HG02840 (cell line): ENCODE results near the gene HOXB1.

Experiments
- ATAC-seq: cut with Tn5 transposase; IDR thresholded peaks from one replicate; pipeline ENCODE4 v1.9.1; 2021; ENCODE audit warnings: mild to moderate bottlenecking, moderate library complexity, moderate number of reproducible peaks; ENCODE audit not compliant: unreplicated experiment, low FRiP score

HOXB1 gene

DNA sequence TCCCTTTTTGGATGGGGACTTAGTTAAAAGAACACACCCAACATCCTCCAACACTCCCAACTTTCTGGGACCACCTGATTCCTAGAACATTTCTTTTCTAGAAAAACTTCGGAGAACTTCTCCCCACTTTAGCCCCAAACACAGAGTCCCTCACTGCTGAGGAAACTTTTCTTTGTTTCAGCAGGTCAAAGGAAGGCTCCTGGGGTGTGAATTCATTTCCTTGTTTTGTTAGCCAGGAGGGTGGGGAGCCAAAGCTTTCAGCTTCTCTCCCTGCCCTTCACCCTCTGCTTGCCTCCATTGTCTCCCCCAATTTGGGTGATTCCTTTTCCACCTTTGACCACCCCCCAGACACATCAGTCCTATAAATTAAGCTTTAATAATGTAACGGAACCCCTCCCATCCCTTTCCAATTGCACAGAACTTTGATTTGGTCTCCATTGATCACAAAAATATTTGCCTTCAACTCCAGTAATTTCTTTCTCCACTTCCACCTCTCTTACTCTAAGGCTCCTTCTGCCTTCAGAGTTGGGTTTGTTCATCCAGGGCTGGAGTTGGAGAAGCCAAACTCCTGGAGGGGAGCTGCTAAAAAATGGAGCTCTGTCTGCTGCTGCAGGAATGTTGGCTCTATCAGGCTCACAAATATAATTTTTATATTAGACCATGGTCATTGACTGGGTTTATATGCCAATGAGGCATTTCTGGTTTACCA, 37.0 kb upstream of the HOXB1 start:
- ATAC-seq: no peak

DNA sequence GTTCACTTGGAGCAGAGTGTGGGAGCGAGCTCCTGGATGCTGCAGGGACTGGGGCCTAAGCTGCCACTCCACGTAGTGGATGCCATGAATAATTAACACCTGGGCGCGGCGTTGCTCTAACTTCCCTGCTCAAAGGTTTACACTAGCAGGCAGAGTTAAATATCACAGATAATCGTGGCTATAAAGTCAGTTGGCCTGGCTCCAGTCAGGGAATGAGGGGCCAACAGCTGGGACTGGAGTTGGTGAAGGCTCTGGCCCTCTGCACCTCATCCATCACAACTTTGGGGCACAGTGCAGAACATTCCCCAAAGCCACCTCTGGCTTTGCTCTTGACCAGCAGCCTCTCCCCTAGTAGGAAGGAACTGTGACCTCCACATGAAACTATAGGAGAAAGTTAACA, 36.4 kb upstream of the HOXB1 start:
- no peak for ATAC-seq

DNA sequence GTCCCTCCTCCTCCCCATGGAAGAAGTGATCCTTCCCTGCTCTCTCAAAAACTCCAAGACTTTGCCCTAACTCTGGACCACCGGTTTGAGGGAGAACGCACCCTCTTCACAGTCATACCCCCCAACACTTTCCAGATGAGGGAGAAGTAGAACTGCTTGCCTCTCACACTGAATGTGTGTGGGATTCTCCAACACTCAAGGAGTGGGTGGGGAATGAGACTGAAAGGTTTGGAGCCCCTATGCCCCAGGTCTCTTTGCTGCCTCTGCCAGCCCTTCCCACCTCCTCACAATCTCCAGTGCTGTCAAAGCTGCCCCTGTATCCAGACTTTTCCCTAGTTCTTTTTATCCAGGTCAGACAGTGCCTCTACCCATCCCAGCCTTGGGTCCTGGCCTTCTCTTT, 35.9 kb upstream of the HOXB1 start:
- no peak for ATAC-seq

DNA sequence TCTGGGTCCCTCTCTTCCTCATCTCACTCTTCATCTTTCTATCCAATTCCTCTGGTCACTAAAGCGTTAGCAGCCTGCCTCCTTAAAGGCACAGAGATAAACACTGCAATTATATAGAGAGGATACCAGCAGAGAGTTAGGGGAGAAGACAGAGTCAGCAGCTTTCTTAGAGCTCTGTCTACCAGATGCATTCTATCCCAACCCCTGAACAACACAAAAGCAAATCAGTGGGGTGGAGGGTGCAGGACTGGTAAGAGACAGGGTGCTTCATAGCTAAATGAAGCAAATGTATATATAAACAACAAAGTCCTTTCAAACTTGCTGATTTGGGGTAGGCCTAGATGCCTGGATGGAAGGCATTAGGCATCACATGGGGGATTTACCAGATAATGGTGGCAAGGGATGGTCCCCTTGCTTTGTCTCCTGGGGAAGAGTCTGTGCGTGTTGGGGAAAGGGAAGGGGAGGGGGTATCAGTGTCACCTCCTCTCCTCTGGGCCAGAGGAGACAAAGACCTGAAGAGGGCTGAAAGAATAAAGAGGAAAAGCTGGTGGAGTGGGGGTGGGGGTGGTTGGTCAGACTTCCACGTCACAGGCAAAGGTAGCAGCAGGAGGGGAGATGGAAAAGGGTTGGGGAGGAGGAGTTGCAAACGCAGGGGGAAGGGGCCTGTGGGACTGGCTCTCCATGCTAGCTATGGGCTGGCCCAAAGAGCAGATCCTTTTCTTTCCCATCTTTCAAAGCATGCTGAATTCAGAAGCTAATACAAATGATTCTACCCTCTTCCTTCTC, 35.3 kb upstream of the HOXB1 start:
- ATAC-seq: no peak

DNA sequence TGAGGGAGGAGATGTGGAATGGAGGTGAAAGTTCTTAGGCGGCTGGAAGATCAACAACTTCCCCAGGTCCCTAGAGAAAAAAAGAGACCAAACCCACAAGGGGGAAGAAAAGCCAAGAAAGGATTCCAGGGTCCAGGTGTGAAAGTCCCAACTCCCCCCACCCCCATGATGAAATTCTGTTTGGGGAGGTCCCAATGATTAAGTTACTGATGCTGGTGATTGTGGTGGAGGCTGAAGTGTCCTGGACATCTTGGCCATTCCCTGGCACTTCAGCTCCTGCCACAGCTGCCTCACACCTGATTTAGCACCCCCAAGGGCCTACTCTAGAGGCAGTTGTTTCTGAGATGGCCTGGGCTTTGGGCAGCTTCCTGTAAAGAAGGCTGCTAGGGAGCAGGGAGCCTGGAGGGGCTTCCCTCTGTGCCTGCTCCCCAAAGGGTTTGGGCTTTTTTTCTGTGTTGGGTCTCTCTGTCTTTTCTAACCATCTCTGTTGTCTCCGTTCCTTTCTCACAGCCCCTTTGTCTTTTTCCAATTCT, 34.3 kb upstream of the HOXB1 start:
- ATAC-seq: no peak

DNA sequence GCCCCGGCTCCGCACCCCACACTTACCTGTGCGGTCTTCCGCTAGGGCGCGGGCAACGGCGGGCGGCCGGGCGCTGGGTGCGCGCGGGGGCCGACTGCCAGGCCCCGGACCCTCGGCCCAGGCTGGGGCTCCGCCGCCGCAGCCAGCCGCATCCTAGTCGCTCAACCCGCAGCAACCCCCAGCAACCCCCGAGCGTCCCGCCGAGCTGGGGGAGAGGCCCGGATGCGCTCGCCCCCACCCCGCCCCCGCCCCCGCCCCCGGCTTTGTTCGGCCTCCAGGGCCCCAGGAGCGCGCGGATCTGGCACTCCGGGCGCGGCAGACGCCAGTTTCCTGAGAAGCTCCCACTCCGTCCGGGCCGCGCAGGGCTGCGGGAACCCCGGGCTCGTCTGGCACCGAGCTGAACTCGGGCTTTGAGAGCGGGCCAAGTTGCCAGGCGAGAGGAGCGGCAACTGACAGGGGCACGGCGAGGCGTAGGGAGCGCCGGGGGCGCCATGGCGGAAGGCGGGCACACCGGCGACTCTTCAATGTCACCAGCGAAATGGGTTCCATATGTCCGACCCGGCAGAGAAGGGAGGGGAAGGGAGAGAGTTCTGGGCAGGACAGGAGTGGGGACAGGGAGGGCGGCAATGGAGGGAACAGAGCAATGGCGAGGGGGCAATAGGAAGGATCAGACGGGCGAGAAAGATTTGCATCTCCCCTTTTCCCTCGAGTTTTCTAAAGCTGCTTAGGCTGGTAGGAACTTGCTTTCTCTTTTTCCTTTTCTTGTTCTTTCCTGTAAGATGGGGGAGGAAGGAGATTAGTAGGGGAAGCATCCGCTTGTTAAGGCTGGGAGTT, 33.6 kb upstream of the HOXB1 start:
- no peak for ATAC-seq

DNA sequence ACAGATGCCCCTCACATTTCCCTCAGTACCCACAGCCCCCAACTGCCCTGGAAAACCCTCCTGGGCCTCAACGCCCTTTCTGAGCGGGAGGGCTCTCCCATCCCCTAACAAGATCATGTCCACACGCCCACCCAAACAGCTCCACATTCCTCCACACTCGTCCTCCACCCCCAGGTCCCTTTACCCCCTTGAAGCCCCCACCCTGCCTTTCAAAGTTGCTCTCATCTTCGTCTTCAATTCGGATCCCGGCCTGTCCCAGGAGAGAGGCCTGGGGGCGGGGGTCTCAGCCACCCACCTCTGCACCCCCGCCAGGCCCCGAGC, 33.0 kb upstream of the HOXB1 start:
- no peak for ATAC-seq

DNA sequence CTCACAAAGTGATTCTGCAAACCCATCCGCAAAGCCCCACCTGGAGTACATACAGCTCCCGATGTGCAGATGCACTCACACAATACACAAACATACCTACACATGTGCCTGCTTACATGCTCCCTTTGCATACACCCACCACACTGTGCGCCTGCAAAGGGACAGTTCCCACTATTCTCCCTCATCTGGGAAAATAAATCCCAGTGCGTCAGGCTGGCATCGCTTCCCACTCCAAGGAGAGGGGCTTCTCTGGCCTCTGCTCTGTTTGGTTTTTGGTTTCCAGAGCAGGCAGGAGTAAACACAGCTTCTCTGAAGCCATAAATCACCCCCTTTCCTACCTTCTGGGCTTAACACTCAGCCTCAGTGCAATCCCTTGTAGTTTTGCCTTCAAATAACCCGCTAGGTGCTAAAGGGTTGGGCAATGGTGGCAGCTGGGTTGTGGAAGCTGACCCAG, 32.6 kb upstream of the HOXB1 start:
- no peak for ATAC-seq

DNA sequence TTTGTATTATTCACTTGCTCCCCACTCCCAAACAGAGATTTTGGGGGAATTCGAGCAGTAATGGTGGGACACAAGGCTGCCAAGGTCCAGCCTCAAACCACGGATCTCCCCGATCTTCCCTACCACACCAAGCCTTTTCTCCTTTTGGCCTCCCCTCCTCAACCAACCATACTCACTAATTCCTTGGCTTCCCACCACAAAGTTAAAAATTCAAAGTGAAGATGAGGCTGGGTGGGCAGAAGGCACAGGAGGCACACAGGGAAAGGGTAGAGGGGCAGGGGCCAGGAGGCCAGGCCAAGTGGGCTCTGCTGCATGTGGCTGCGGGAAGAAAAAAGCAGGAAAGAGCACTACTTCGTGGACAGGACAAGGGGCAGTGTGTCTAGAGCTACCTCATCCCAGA, 32.1 kb upstream of the HOXB1 start:
- ATAC-seq: no peak

DNA sequence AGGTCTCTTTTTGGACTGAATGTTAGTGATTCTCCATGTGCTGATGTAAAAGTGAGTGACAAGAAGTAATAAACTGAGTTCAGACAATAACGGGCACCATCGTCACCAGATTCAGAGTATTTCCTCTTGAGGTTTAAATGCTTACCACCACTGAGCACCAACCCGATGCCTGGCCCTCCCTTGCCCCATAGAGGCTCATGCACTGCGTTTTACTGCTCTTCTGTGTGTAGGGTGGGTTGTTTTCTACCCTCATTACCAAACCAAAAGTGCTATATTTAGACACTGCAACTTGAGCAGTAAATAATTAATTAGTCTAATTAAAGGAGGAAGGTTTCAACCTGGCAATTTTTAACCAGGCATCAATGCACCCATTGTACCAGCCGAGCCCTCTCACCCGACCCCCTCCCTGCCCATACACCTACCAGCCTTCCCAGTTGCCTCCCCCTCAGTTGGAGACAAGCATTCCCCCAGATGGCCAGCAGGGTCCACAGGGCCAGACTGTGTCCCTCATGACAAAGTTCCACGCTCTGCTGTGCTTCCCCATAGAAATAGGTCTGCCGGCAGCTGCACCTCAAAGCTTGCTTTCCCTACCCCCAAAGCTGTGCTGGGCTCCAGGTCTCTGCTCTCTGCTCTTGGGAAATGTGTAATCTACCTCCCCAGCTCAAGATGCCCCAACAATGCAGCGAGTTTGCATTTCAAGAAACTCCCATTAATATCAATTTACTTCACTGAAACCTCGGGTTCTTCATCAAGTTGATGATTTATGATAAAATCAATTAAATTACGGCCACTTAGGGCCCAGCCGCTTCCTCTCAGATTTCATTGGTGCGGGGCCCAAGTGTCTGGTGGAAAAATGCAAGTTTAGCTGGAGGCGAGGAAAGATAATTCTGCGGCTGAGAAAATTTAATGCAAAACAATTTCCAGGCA, 31.3 kb upstream of the HOXB1 start:
- no peak for ATAC-seq

DNA sequence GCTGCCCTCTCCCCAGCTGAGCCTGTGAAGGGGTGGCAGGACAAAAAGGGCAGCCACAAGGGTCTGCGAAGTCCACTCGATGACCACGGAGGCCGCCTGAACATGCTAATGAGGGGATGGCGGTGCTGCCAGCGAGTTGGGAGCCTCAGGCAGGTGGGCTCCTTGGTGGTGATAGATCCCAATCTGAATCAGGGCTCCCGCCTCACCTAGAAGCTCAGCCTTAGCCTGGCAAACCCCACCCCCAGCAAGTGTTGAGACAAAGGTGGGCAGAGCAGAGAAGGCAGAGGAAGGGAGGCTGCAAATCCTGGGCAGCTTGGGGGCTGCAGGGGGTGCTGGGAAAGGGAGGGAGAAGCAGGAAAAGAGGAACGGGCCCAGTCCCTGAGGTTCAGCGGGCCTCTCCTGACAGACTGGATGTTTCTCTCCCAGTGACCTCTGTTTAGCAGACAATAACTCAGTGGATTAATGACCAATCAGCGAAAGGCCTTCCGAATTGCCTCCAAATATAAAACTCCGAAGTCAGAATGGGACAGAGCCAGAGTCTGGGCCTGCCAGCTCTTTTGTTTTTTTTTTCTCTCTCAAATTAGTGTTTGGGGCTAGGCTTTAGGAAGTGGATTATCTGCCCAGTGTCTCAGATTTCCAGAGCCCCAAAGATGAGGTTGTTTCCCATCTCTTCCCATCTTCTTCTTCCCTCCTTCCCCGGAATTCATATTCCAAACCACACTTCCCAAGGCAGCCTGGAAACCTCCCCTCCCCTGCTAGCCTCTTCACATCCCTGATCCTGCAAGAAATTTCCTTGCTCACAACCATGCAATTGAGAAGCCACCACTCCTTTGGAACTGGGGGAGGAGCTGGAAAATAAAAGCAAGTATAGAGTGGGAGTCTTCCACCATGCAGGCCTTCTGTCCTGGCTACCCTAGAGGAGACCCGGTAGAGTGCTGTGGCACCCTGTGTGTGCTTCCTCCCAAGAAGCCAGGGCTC, 29.3 kb upstream of the HOXB1 start:
- ATAC-seq: no peak

DNA sequence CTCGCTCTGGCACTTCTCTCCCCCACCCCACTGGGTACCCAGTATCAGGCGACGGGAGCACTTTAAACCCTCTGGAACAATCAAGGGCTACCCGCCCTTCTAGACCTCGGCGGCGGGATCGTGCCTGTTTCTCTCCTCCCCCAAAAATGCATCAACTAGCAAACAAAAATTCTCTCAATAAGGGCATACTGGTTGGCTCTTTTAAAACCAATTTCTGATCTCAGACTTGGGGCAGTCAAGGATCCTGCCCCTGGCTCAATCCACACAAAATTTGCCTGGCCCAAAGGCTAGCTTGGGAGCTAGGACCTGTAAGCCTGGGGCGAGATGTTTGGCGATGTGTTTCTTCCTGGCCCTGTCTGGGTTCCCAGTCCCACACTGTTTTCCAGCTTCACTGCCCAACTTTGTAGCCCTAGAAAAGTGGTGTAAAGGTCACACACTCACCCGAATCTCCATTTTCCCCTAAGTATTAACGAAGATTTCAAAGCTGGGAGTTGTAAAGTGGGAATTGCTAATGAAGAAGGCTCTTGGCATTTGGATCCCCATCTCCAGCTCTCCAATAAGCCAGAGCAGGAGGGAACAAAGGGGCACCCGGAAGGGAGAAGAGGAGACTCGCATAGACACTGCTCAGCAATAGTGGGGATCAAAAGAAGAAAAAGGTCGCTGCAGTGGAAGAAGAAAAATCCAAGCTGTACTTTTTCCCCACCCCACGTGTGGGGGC, 28.5 kb upstream of the HOXB1 start:
- ATAC-seq: no peak

DNA sequence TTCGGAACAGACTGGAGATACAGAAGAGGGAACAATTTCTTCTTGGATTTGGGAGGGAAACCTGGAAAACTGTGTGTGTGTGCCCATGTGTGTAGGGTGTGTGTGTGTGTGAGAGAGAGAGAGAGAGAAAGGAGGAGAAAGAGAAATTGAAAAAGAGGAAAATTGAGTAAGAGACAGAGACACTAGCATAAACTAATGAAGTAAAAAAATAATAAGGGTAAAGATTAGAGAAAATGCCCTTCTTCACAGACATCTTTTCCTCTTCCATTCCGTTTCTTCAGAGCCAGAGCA, 28.0 kb upstream of the HOXB1 start:
- no peak for ATAC-seq

DNA sequence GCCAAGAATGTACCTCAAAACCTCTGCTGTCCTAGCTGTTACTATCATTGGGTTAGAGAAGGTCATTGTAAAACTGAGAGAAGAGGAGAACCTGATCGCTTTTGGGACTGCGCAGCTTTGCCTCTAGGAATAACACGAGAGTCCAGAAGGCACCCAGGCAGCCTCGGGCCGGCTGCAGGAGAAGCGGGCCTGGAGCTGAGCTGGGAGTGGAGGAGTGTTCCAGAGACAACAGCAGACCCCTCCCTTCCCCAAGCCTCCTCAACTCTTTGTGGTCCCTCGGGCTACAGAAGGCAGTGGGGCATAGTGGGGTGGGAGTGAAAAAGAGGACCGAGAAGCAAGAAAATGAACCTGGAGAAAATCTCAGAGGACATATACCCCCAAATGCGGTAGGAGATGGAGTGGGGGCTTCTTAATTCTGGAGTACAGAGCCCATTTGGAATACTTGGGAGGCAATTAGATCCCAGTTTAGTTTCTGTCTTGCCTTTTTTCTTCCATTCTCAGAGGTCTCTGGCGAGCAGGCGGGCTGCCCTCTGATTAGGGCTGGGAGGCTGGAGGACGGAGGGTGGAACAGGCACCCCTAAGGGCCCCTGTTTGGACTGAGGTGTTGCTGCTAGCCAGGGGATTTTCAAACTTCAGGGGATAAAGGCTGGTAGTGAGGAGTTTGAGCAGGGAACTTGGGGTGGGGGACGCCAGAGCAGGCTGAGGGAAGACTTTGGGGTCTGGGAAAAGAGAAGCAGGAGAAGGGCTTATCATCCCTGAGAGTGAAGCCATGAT, 27.4 kb upstream of the HOXB1 start:
- ATAC-seq: no peak

DNA sequence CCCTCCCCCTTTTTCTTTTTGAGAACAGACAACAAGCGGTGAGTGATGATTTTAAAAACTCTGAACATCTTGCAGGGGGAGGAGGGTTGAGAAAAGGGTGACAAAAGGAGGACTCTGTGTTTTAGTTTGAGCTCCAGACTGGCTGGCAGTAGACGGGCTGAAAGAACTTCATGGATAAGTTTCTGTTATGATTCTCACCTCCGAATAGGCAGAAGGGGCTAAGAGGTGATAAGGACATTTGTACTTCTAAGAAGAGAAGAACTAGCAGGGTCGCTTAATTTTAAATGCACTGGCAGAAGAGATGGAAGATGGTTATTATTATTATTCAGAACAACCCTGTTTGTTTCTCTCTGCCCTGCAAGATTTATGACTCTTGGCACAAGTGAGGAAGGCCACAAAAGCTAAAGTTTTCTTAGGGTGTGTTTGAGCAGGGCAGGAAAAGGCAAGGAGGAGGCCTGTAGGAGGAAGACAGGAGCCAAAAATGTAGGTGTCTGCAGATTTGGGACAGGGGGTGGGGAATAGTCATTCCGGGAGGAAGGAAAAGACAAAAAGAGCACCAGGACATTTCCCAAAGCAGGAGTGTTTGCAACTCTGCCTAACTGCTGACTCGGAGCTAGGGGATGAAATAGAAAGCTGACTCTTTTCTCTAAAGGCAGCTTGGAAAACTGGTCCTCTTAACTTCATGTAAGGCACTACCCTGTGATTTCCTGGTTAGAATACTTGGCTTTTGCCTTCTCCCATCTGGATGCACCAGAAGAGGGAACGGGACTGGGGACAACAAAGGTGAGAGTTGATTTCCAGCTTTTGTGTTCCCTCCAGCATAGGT, 26.0 kb upstream of the HOXB1 start:
- ATAC-seq: no peak

DNA sequence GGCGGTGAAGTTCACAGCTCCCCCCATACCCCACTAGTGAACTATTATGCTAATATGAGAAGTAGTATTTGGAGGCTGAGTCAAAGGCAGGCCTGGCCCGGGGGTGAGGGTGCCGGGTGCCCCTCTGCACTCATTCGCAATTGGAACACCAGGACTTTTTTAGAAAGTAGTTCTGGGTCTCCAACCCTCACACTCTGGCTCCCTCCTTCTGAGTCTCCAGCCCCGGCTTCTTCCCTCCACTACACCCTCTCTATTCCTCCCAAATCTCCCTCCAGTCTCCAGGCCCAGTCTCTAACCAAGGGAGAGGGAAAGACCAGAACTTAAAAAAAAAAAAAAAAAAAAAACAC, 25.4 kb upstream of the HOXB1 start:
- ATAC-seq: no peak
